ENCODE data around the gene TMEM131L.

TMEM131L gene

GRCh38 chr4:153488006-153488891 is 22.1 kb downstream of the TMEM131L start:
- no peak for DNase-seq
- no peaks in the 10 kb centered on the region for H4K20me1 ChIP-seq (ENCODE audit: insufficient read depth, low read length)
- no peaks in the 10 kb centered on the region for H3K9me2 ChIP-seq (replicated peaks; ENCODE audit: insufficient read depth, low read length)
- H3K4me1 ChIP-seq (ENCODE audit: low read length), result no peaks in the 10 kb centered on the region
- H3K79me2 ChIP-seq (ENCODE audit: low read length), result no peaks in the 10 kb centered on the region
- H3F3A ChIP-seq (ENCODE audit: insufficient read depth, low read length), result no peaks in the 10 kb centered on the region
- no peaks in the 10 kb centered on the region for H3K27me3 ChIP-seq (replicated peaks; ENCODE audit: insufficient read depth, low read length)
- no peak overlapping the region for H3K9ac ChIP-seq (ENCODE audit: low read length)
- no peak overlapping the region for H3K4me3 ChIP-seq (ENCODE audit: low read length)
- H3K9me3 ChIP-seq (replicated peaks; ENCODE audit: insufficient read depth, low read length), result no peaks in the 10 kb centered on the region
- TF ChIP-seq EZH2phosphoT487 (IDR thresholded peaks at IDR 0.05; ENCODE audit: low read length) (no peak), EZH2 (optimal IDR thresholded peaks at IDR 0.05; ENCODE audit: low read depth, low read length) (no peak)
- TF ChIP-seq, protein P1, sequence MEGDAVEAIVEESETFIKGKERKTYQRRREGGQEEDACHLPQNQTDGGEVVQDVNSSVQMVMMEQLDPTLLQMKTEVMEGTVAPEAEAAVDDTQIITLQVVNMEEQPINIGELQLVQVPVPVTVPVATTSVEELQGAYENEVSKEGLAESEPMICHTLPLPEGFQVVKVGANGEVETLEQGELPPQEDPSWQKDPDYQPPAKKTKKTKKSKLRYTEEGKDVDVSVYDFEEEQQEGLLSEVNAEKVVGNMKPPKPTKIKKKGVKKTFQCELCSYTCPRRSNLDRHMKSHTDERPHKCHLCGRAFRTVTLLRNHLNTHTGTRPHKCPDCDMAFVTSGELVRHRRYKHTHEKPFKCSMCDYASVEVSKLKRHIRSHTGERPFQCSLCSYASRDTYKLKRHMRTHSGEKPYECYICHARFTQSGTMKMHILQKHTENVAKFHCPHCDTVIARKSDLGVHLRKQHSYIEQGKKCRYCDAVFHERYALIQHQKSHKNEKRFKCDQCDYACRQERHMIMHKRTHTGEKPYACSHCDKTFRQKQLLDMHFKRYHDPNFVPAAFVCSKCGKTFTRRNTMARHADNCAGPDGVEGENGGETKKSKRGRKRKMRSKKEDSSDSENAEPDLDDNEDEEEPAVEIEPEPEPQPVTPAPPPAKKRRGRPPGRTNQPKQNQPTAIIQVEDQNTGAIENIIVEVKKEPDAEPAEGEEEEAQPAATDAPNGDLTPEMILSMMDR (IDR thresholded peaks at IDR 0.05; ENCODE audit: low read length), result no peak
- no peak overlapping the region for H2AFZ ChIP-seq (ENCODE audit: low read length)
- no peak overlapping the region for H3K4me2 ChIP-seq (ENCODE audit: low read depth, low read length)
- no peaks in the 10 kb centered on the region for H3K36me3 ChIP-seq (replicated peaks; ENCODE audit: insufficient read depth, low read length)
- H3K27ac ChIP-seq (ENCODE audit: low read length), result no peak overlapping the region

- H3K4me3 ChIP-seq (ENCODE audit: low read length), result no peak overlapping the region
- DNase-seq, result no peak
- H3K79me2 ChIP-seq (ENCODE audit: low read length), result no peaks in the 10 kb centered on the region
- no peaks in the 10 kb centered on the region for H3K27me3 ChIP-seq (replicated peaks; ENCODE audit: insufficient read depth, low read length)
- H4K20me1 ChIP-seq (ENCODE audit: insufficient read depth, low read length), result no peaks in the 10 kb centered on the region
- H3K4me2 ChIP-seq (ENCODE audit: low read depth, low read length), result no peak overlapping the region
- H3K4me1 ChIP-seq (ENCODE audit: low read length), result no peaks in the 10 kb centered on the region
- H3K9me3 ChIP-seq (replicated peaks; ENCODE audit: insufficient read depth, low read length), result no peaks in the 10 kb centered on the region
- no peaks in the 10 kb centered on the region for H3K9me2 ChIP-seq (replicated peaks; ENCODE audit: insufficient read depth, low read length)
- H2AFZ ChIP-seq (ENCODE audit: low read length), result no peak overlapping the region
- H3K9ac ChIP-seq (ENCODE audit: low read length), result no peak overlapping the region
- no peaks in the 10 kb centered on the region for H3K36me3 ChIP-seq (replicated peaks; ENCODE audit: insufficient read depth, low read length)
- TF ChIP-seq EZH2phosphoT487 (IDR thresholded peaks at IDR 0.05; ENCODE audit: low read length) (no peak), EZH2 (optimal IDR thresholded peaks at IDR 0.05; ENCODE audit: low read depth, low read length) (no peak)
- TF ChIP-seq, protein P1 (IDR thresholded peaks at IDR 0.05; ENCODE audit: low read length), result no peak
- no peaks in the 10 kb centered on the region for H3F3A ChIP-seq (ENCODE audit: insufficient read depth, low read length)
- no peak overlapping the region for H3K27ac ChIP-seq (ENCODE audit: low read length)
These were observed 23.8 kb downstream of the TMEM131L start for GRCh38 chr4:153489856-153490558.

DNA sequence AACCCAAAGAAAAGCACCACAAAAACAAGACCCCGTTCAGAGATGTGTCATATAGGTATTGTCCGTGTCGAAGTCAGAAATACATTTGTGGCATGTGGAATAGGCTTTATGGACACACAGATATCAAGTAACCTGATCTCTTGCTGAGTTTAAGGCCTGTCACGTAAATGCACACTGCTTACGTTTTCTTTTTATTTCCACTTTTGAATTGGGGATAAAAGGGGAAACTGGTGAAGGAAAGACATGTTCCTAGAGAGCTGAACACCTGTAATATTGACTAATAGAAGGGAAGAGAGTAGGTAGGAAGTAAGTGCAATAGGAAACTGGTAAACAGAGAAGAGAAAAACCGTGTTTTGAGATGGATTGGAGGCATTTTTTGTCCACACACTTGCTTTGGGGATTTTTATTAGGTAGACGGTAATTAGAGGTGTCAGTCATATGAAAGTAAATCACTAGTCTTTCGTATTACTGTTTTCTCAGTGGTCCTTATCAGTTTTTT is 24.9 kb downstream of the TMEM131L start:
- Histone ChIP-seq H3K4me1 (ENCODE audit: low read length) (no peaks in the 10 kb centered on the region), H3K9me3 (replicated peaks; ENCODE audit: insufficient read depth, low read length) (no peaks in the 10 kb centered on the region), H3K36me3 (replicated peaks; ENCODE audit: insufficient read depth, low read length) (no peaks in the 10 kb centered on the region), H3K27me3 (replicated peaks; ENCODE audit: insufficient read depth, low read length) (no peaks in the 10 kb centered on the region), H3K79me2 (ENCODE audit: low read length) (no peaks in the 10 kb centered on the region), H3F3A (ENCODE audit: insufficient read depth, low read length) (no peaks in the 10 kb centered on the region), H2AFZ (ENCODE audit: low read length) (no peak overlapping the region), H3K4me3 (ENCODE audit: low read length) (no peak overlapping the region), H3K4me2 (ENCODE audit: low read depth, low read length) (no peak overlapping the region), H3K9ac (ENCODE audit: low read length) (no peak overlapping the region), H3K27ac (ENCODE audit: low read length) (no peak overlapping the region), H3K9me2 (replicated peaks; ENCODE audit: insufficient read depth, low read length) (no peaks in the 10 kb centered on the region), H4K20me1 (ENCODE audit: insufficient read depth, low read length) (no peaks in the 10 kb centered on the region)
- no peak for TF ChIP-seq EZH2phosphoT487 (IDR thresholded peaks at IDR 0.05; ENCODE audit: low read length)
- no peak for TF ChIP-seq EZH2 (optimal IDR thresholded peaks at IDR 0.05; ENCODE audit: low read depth, low read length)
- TF ChIP-seq, protein P1 (IDR thresholded peaks at IDR 0.05; ENCODE audit: low read length), result no peak
- DNase-seq, result no peak
